Gastrocnemius medialis (tissue), 4 donors: ENCODE measurements around the gene LRMDA. TPM values are rescaled to one million over a fixed set of nuclear protein-coding genes. Genes with fewer than 3 reads are reported as not detected.

Source experiments
- ATAC-seq, 2 donors: fragments of 150-250 bp; one replicate each; pipeline ENCODE4 v1.9.1; 2016
- DNase-seq, 2 donors: peaks; one replicate each; pipeline ENCODE4 v3.0.0-alpha.2; 2019
- H3K27ac ChIP-seq, 4 donors: fragments of 200-600 bp; sonication (generic); 1 replicate in 1 of 4; 2 replicates in 3 of 4; pipeline ENCODE4 v1.5.1; 2016 to 2018; ENCODE audit warnings: mild to moderate bottlenecking in 2 of 4, moderate library complexity in 1 of 4
- H3K27me3 ChIP-seq, 3 donors: fragments of 200-600 bp; sonication (generic) in 2 of 3; 1 replicate in 1 of 3; 2 replicates in 2 of 3; pipeline versions ENCODE4 v1.5.1 to v1.6.0; 2016 to 2019; ENCODE audit warnings: mild to moderate bottlenecking in 1 of 3, moderate library complexity in 1 of 3
- H3K36me3 ChIP-seq, 2 donors: fragments of 200-600 bp; sonication (generic) in 1 of 2; one replicate each; pipeline ENCODE4 v1.5.1; 2017 to 2018
- H3K4me1 ChIP-seq, 2 donors: fragments of 200-600 bp; sonication (generic) in 1 of 2; one replicate each; pipeline ENCODE4 v1.5.1; 2016 to 2017; ENCODE audit warnings: mild to moderate bottlenecking in 2 of 2
- H3K4me3 ChIP-seq, 4 donors: fragments of 200-600 bp; sonication (generic) in 3 of 4; 1 replicate in 1 of 4; 2 replicates in 3 of 4; pipeline ENCODE4 v1.5.1; 2016 to 2019; ENCODE audit warnings: mild to moderate bottlenecking in 2 of 4
- H3K9me3 ChIP-seq, 3 donors: fragments of 200-600 bp; sonication (generic) in 2 of 3; 1 replicate in 1 of 3; 2 replicates in 2 of 3; pipeline ENCODE4 v1.5.1; 2016 to 2019
- CTCF ChIP-seq, 5 experiments: fragments of 450-650 bp in 3 of 5; fragments of 200-600 bp in 2 of 5; sonication (generic) in 2 of 5; IDR thresholded peaks in 4 of 5; conservative IDR thresholded peaks in 1 of 5; 1 replicate in 4 of 5; 2 replicates in 1 of 5; pipeline ENCODE4 v1.5.1; 2016 to 2019; ENCODE audit warnings: antibody characterized with exemption in 5 of 5, mild to moderate bottlenecking in 3 of 5, moderate library complexity in 3 of 5
- POLR2A ChIP-seq, 2 donors: fragments of 450-650 bp; IDR thresholded peaks; one replicate each; pipeline ENCODE4 v1.6.1; 2017; ENCODE audit warnings: antibody characterized with exemption in 2 of 2, mild to moderate bottlenecking in 2 of 2, moderate library complexity in 2 of 2
- in situ Hi-C, 4 donors: fragments of 200-750 bp; cut with MboI; loops; one replicate each; pipeline versions ENCODE4 v1.15.0 to v1.8.0; 2017; ENCODE audit warnings: low sequenced_read_pairs in 4 of 4
- intact Hi-C: fragments of 100-400 bp; cut with DNase I; formaldehyde crosslinking; loops from one replicate; pipeline ENCODE4 v1.15.1; 2023; ENCODE audit warnings: low total_unique reads
- total RNA-seq, 4 donors: library from RNA; depleted of rRNA; stranded (reverse); fragments of >200 nt; gene quantifications; one replicate each; pipeline versions ENCODE4 v1.1.0 to v1.2.3, GENCODE V29; 2016

The LRMDA gene
- total RNA-seq, 4 donors from 2014 or later, result 0.80 to 4.5 (median 1.4) TPM

GRCh38 chr10:75841266-75841665, 409.8 kb downstream of the LRMDA start:
- no peaks in the 10 kb centered on the region for H3K36me3 ChIP-seq
- DNase-seq (no peak), ATAC-seq (no peak)
- in situ Hi-C loops (no loop called here), intact Hi-C loops (no loop called here)
- H3K4me1 ChIP-seq, result peaks cover 0 to 7% of the 10 kb centered on the region in 2 donors
- TF ChIP-seq POLR2A (IDR thresholded peaks at IDR 0.05) (no peak), CTCF (IDR thresholded peaks at IDR 0.05 in 4 of 5, conservative IDR thresholded peaks at IDR 0.05 in 1 of 5) (no peak)
- H3K4me3 ChIP-seq, result no peak overlapping the region
- no peaks in the 10 kb centered on the region for H3K9me3 ChIP-seq
- no peak overlapping the region for H3K27ac ChIP-seq
- peaks cover 0 to 3% (median 0%) of the 10 kb centered on the region in 3 donors for H3K27me3 ChIP-seq

- H3K4me3 ChIP-seq, result no peak overlapping the region
- H3K27ac ChIP-seq, result no peak overlapping the region
- intact Hi-C loops, result no loop called here
- no peak for ATAC-seq
- H3K9me3 ChIP-seq, result no peaks in the 10 kb centered on the region
- peaks cover 0 to 3% (median 0%) of the 10 kb centered on the region in 3 donors for H3K27me3 ChIP-seq
- in situ Hi-C loops, result no loop called here
- peaks cover 0 to 7% of the 10 kb centered on the region in 2 donors for H3K4me1 ChIP-seq
- TF ChIP-seq CTCF (IDR thresholded peaks at IDR 0.05 in 4 of 5, conservative IDR thresholded peaks at IDR 0.05 in 1 of 5) (no peak), POLR2A (IDR thresholded peaks at IDR 0.05) (no peak)
- DNase-seq, result no peak
- no peaks in the 10 kb centered on the region for H3K36me3 ChIP-seq
Measured at GRCh38 chr10:75845176-75845947, 413.9 kb downstream of the LRMDA start.

GRCh38 chr10:75847477-75847876, 416.1 kb downstream of the LRMDA start:
- in situ Hi-C loops, result no loop called here
- DNase-seq (no peak), ATAC-seq (no peak)
- intact Hi-C loops, result no loop called here
- H3K27ac ChIP-seq, result no peak overlapping the region
- H3K36me3 ChIP-seq, result no peaks in the 10 kb centered on the region
- no peaks in the 10 kb centered on the region for H3K9me3 ChIP-seq
- TF ChIP-seq POLR2A (IDR thresholded peaks at IDR 0.05) (no peak), CTCF (IDR thresholded peaks at IDR 0.05 in 4 of 5, conservative IDR thresholded peaks at IDR 0.05 in 1 of 5) (no peak)
- H3K4me3 ChIP-seq, result no peak overlapping the region
- H3K4me1 ChIP-seq, result peaks cover 0 to 7% of the 10 kb centered on the region in 2 donors
- peaks cover 0 to 3% (median 0%) of the 10 kb centered on the region in 3 donors for H3K27me3 ChIP-seq

- intact Hi-C loops, result no loop called here
- Histone ChIP-seq H3K4me1 (no peaks in the 10 kb centered on the region), H3K36me3 (no peaks in the 10 kb centered on the region), H3K27ac (no peak overlapping the region), H3K4me3 (no peak overlapping the region), H3K27me3 (no peaks in the 10 kb centered on the region), H3K9me3 (no peaks in the 10 kb centered on the region)
- DNase-seq (no peak), ATAC-seq (no peak)
- no peak for TF ChIP-seq POLR2A (IDR thresholded peaks at IDR 0.05)
- TF ChIP-seq CTCF (IDR thresholded peaks at IDR 0.05 in 4 of 5, conservative IDR thresholded peaks at IDR 0.05 in 1 of 5), result no peak
- in situ Hi-C loops, result no loop called here
Measured at GRCh38 chr10:75851580-75852345, 420.3 kb downstream of the LRMDA start.
